GM23248 (cell line): ENCODE data around the gene KIF6.

Experiments
- EZH2 ChIP-seq: fragments of 200-600 bp; sonication (generic); IDR thresholded peaks from 2 replicates; pipeline ENCODE4 v1.6.1; 2018; ENCODE audit warnings: antibody characterized with exemption, mild to moderate bottlenecking; ENCODE audit not compliant: insufficient read depth, poor library complexity, severe bottlenecking
- EZH2phosphoT487 ChIP-seq: fragments of 200-600 bp; sonication (generic); IDR thresholded peaks from 2 replicates; pipeline ENCODE4 v1.6.1; 2018; ENCODE audit warnings: antibody characterized with exemption, moderate library complexity, mild to moderate bottlenecking, low read depth; ENCODE audit not compliant: insufficient read depth

GRCh38 chr6:39466631-39467030, 258.6 kb downstream of the KIF6 start:
- no peak for TF ChIP-seq EZH2phosphoT487
- no peak for TF ChIP-seq EZH2
